Mesothelial cell of epicardium (in vitro differentiated cells): ENCODE measurements around the gene GNAO1. TPM values are rescaled to one million over a fixed set of nuclear protein-coding genes. Genes with fewer than 3 reads are reported as not detected.

Experiments used
- DNase-seq, 2 experiments: peaks; one replicate each; pipeline ENCODE4 v3.0.0; 2021; ENCODE audit warnings: low spot score in 2 of 2; ENCODE audit not compliant: unreplicated experiment in 2 of 2
- H3K27ac Mint-ChIP-seq: 2 replicates; pipeline ENCODE4 v1.8.0; 2021; ENCODE audit warnings: mixed read lengths
- H3K27me3 Mint-ChIP-seq: 2 replicates; pipeline ENCODE4 v1.8.0; 2021; ENCODE audit warnings: low read depth, mixed read lengths
- H3K36me3 Mint-ChIP-seq: 2 replicates; pipeline ENCODE4 v1.8.0; 2021; ENCODE audit warnings: mixed read lengths
- H3K4me1 Mint-ChIP-seq: 2 replicates; pipeline ENCODE4 v1.8.0; 2021; ENCODE audit warnings: mixed read lengths
- H3K4me3 Mint-ChIP-seq: 2 replicates; pipeline ENCODE4 v1.8.0; 2021; ENCODE audit warnings: mild to moderate bottlenecking, moderate library complexity, mixed read lengths
- H3K9me3 Mint-ChIP-seq: 2 replicates; pipeline ENCODE4 v1.8.0; 2021; ENCODE audit warnings: mixed read lengths
- CTCF ChIP-seq: fragments of 200-600 bp; sonication (generic); IDR thresholded peaks from one replicate; pipeline ENCODE4 v1.5.0; 2021; ENCODE audit warnings: antibody characterized with exemption; ENCODE audit not compliant: unreplicated experiment
- total RNA-seq: library from RNA; stranded (reverse); gene quantifications from 3 replicates; pipeline ENCODE4 v1.2.1, GENCODE V29; 2021

The GNAO1 gene
- total RNA-seq, 1 donor from 2014 or later, result 3.3 TPM

- H3K36me3 Mint-ChIP-seq, result no peaks in the 10 kb centered on the region
- H3K27ac Mint-ChIP-seq, result no peak overlapping the region
- H3K9me3 Mint-ChIP-seq, result no peaks in the 10 kb centered on the region
- no peak overlapping the region for H3K4me3 Mint-ChIP-seq
- no peak for DNase-seq
- no peak for TF ChIP-seq CTCF
- peaks cover 3% of the 10 kb centered on the region for H3K27me3 Mint-ChIP-seq
- peaks cover 10% of the 10 kb centered on the region for H3K4me1 Mint-ChIP-seq
Observed at GRCh38 chr16:56263711-56264608, 72.7 kb downstream of the GNAO1 start.

- H3K4me1 Mint-ChIP-seq, result peaks cover 15% of the 10 kb centered on the region
- no peak overlapping the region for H3K27ac Mint-ChIP-seq
- H3K4me3 Mint-ChIP-seq, result no peak overlapping the region
- no peaks in the 10 kb centered on the region for H3K9me3 Mint-ChIP-seq
- no peak for DNase-seq
- no peak for TF ChIP-seq CTCF
- H3K36me3 Mint-ChIP-seq, result no peaks in the 10 kb centered on the region
- peaks cover 3% of the 10 kb centered on the region for H3K27me3 Mint-ChIP-seq
Observed at GRCh38 chr16:56264609-56264972, 73.3 kb downstream of the GNAO1 start.

- H3K4me3 Mint-ChIP-seq, result no peak overlapping the region
- H3K27me3 Mint-ChIP-seq, result peaks cover 3% of the 10 kb centered on the region
- H3K36me3 Mint-ChIP-seq, result no peaks in the 10 kb centered on the region
- H3K4me1 Mint-ChIP-seq, result peaks cover 17% of the 10 kb centered on the region
- DNase-seq, result no peak
- no peaks in the 10 kb centered on the region for H3K9me3 Mint-ChIP-seq
- TF ChIP-seq CTCF, result no peak
- no peak overlapping the region for H3K27ac Mint-ChIP-seq
Observed at GRCh38 chr16:56265184-56265583, 73.9 kb downstream of the GNAO1 start.

- no peak for DNase-seq
- H3K27me3 Mint-ChIP-seq, result peaks cover 3% of the 10 kb centered on the region
- H3K9me3 Mint-ChIP-seq, result no peaks in the 10 kb centered on the region
- H3K4me3 Mint-ChIP-seq, result no peak overlapping the region
- H3K27ac Mint-ChIP-seq, result no peak overlapping the region
- no peak for TF ChIP-seq CTCF
- H3K36me3 Mint-ChIP-seq, result no peaks in the 10 kb centered on the region
- H3K4me1 Mint-ChIP-seq, result peaks cover 17% of the 10 kb centered on the region
Observed at GRCh38 chr16:56265746-56266145, 74.5 kb downstream of the GNAO1 start.

GRCh38 chr16:56266641-56267607 lies 75.6 kb downstream of the GNAO1 start:
- no peak for DNase-seq
- no peak overlapping the region for H3K4me3 Mint-ChIP-seq
- TF ChIP-seq CTCF, result no peak
- no peaks in the 10 kb centered on the region for H3K36me3 Mint-ChIP-seq
- peaks cover 17% of the 10 kb centered on the region for H3K4me1 Mint-ChIP-seq
- H3K27ac Mint-ChIP-seq, result no peak overlapping the region
- H3K27me3 Mint-ChIP-seq, result no peaks in the 10 kb centered on the region
- no peaks in the 10 kb centered on the region for H3K9me3 Mint-ChIP-seq
